ENCODE results near the gene B3GNT2. TPM values are rescaled to one million over a fixed set of nuclear protein-coding genes. Genes with fewer than 3 reads are reported as not detected.

The B3GNT2 gene
- total RNA-seq, 1 experiment from 2014 or later, result 13.6 TPM

DNA sequence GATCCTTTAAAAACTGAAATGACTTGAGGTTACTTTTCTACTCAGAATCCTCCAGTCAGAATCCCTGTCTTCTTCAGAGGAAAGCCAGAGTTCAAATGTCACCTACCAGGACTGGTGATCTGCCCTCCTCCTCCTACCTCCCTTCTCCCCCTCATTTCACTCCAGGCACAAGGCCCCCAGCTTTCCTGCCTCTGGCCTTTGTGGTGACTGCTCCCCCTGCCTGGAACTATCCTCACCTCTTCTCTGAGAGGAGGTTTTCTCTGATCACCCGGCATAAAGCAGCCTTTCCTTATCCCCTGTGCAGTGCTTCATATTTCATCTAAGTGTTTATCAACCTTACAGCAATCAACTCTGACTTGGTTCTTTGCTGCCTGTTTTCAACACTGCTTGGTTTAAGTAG lies 6.8 kb downstream of the B3GNT2 start:
- no peak for DNase-seq (ENCODE audit: extremely low read depth, low read depth)

DNA sequence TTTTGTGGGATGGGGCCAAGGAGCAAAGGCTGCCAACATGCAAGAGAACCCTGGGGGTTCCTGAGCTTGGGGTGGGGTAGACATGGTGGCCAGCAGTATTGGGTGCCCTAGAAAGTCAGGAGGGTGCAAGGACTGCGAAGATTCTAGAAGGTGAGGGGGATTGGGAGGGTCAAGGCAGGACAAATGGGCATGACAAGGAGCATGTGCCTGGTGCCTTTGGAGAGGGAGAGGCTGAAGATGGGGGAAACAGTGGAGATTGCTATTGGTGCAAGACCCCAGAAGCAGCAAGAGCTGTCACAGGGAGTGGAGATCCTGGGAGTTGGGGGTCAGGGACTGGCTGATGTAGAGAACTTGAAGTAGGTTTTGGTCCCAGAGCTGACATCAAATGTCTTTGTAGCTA lies 7.5 kb downstream of the B3GNT2 start:
- no peak for DNase-seq (ENCODE audit: extremely low read depth, low read depth)

DNA sequence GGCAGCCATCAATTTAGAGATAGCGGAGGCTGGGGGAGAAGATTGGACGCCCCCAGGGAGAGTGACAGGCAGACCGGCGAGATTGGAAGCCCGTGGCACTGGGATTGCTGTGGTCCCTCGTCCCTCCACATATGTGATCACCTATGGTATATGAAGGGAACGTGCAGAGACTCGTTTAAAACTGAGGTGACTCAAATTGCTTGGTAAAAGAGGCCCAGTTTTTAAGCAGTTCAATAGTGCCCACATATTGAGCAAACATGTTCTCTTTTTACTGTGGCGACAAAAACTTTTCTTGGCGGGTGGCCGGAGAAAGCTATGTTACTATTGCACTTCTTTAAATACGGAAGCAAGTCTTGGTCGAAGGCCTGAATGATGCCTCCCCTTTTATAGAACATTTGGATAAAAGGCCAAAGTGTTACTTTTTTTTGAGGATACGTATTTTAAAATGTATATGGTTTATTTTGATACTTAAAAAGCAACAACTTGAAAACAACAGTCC lies 9.1 kb downstream of the B3GNT2 start:
- no peak for DNase-seq (ENCODE audit: extremely low read depth, low read depth)

DNA sequence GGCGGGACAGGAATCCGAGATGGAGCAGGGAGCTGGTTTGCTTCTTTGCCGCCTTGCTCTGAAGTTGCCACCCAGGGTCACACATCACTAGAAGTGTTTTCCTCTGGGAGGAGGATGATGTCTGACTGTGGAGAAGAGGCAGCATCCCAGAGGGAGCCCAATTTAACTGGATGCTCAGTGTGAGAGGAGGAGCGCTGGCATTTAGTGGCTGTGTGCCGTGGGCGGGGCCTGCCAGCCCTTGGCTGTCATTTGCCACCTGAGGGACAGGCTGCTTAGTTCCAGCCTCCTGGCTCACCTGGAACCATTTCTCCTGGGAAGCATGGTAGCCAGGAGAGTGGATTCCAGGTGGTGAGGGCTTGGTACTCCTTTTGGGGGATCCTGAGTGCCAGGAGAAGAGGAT lies 9.6 kb downstream of the B3GNT2 start:
- no peak for DNase-seq (ENCODE audit: extremely low read depth, low read depth)

DNA sequence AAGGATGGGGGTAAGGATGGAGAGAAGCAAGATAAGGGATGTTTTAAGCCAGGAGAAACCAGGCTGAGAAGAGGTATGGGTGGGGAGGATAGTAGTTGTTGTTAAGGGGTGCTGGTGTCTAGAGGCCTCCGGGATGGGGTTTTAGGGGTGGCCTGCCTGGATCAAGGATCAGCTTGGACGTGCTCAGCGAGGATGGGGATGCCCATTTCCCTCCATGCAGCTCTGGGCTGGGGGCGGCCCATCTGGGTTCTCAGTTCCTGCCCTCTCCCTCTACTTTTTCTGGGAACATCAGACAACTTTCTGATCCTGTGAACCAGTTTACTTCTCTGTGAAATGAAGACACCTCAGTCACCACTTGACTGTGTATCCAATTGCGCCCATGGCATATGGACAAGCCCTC lies 10.1 kb downstream of the B3GNT2 start:
- no peak for DNase-seq (ENCODE audit: extremely low read depth, low read depth)

DNA sequence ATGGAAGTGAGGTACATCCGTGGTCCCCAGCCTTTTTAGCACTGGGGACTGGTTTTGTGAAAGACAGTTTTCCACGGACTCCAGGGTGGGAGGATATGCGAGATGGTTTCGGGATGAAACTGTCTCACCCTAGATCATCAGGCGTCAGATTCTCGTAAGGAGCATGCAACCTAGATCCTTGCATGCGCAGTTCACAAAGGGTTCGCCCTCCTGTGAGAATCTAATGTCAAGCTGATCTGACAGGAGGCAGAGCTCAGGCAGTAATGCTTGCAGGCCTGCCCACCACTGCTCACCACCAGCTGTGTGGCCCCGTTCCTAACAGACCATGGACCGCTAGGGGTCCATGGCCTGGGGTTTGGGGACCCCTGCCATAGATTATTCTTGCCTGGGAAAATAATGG lies 11.6 kb downstream of the B3GNT2 start:
- no peak for DNase-seq (ENCODE audit: extremely low read depth, low read depth)

DNA sequence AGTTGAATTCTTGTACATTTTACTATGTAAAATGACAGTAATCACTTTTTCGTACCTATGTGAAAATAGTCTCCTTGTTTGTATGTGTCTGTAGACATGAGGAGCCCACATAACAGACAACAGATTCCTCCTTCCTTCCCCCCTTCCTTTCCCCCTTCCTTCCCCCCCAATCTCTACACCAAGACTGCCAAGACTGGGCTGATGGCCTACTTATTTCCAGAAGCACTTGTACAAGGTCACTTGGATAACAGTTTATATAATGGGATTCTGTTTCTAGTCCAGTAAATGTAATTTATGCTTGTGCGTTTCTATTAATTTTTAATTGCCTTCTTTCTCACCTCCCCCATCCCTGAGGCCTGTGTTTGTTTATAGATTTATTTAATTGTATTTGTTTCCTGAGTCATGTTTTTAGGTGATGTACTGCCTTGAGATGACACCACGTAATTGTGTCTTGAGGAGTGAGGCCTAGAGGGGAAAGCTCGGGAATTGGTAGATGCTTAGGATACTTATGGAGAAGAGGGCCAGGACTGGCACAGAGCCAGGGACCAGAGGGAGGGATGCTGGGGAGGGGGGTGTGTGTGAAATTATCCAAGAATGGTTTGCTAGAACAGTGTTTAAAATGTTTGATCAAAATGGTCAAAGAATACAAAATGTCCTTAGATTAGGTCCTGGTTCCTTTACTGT lies 12.3 kb downstream of the B3GNT2 start:
- no peak for DNase-seq (ENCODE audit: extremely low read depth, low read depth)

DNA sequence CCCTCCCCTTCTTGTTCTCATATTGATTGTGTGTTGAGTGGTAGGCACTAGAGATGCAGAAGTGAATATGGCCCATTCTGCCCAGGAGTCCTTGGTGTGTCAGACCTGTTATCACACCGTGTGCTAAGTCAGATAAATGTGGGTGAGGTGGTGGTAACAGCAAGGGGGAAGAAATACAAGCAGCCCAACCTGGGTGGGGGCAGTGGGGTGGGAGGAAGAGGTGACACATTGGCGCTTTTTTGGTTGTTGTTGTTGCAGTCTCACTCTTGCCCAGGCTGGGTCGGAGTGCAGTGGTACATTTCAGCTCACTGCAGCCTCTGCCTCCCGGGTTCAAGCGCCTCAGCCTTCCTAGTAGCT lies 12.8 kb downstream of the B3GNT2 start:
- DNase-seq (ENCODE audit: extremely low read depth, low read depth), result no peak

DNA sequence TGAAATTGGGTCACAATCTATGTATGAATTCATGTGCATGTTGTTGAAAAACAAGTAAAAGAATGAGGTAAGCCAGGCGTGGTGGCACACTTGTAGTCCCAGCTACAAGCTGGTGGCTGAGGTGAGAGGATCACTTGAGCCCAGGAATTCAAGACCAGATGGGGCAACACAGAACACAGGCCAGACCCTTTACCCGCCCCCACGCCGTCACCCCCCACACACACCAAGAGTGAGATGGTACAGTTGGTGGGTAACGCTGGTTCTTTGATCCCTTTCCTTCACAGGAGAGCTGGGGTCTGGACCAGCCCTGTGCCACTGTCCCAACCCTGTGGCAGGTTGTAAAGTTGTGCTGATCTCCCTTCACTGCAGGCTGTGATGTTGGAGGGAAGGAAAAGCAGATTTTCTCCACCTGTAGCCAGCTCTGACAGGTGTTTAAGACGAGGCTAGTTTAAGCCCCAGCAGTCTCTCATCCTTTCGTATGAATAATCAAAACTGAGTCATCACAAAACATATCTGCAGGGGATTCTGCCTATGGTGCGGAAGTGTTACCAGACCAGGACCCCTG lies 13.6 kb downstream of the B3GNT2 start:
- no peak for DNase-seq (ENCODE audit: extremely low read depth, low read depth)

DNA sequence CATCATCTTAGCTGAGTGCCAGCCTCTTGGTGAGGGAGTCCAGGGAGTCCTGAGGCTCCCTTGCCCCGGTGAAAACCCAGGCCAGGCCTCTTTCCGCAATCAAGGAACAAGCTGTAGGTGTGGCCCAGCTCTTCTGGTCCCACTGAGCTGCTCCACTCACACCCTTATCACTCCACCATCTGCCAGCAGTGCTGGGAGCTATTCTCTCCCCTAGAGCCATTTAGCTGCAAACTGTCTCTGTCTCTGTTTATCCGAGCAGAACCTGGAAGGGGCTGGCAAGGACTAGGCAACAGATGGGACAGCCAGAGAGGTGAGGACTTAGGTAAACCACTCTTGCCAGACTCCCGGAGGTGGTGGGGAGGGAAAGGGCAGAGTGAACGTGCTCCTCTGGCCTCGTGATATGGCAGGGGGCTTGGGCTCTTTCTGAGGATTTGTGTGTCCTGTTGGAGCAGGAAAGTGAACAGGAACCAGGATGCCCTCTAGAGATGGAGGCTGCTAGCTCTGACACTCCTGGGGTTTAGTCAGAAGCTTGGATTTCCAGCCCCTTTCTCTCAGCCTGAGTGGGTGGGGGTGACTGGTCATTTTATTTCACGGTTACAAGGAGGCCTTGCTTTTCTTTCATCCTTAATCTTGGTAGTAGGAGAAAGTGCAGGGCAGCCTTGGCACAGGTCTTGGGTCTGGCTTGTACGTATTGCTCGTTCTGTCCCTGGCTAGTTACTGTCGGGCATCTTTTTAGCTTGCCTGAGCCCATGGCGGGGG lies 19.6 kb downstream of the B3GNT2 start:
- no peak for DNase-seq (ENCODE audit: extremely low read depth, low read depth)

DNA sequence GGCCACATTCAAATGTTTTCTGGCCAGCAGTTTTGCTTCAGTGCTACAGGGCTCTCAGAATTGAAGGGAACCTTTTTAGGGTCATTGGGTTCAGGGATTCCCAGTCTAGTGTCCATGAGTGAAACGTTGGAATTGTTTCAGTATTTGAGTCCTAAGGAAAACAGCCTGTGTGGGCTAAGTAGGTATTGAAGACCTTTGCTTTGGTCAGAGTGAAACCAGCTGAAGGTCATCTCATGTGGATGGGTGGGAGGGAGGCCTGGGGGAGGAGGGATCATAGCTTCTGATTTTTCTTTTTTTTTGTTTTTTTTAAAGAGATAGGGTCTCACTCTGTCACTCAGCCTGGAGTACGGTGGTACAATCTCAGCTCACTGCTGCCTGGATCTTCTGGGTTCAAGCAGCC lies 20.2 kb downstream of the B3GNT2 start:
- no peak for DNase-seq (ENCODE audit: extremely low read depth, low read depth)

DNA sequence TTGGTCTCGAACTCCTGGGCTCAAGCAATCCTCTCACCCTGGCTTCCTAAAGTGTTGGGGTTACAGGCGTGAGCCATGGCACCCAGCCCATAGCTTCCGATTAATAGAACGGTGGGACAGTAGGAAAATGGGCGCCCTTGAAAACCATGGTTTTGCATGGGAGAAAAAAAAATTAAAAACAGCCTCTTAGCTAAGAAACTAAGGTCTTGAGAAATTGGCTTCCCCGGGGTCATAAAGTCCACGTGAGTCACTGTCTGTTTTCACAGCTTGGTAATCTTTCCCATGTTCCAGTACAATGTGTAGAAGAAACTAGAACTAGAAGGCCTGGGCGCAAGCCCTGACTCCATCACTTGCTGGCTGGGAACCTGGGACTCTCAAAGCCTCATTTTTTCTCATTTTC lies 20.7 kb downstream of the B3GNT2 start:
- no peak for DNase-seq (ENCODE audit: extremely low read depth, low read depth)

DNA sequence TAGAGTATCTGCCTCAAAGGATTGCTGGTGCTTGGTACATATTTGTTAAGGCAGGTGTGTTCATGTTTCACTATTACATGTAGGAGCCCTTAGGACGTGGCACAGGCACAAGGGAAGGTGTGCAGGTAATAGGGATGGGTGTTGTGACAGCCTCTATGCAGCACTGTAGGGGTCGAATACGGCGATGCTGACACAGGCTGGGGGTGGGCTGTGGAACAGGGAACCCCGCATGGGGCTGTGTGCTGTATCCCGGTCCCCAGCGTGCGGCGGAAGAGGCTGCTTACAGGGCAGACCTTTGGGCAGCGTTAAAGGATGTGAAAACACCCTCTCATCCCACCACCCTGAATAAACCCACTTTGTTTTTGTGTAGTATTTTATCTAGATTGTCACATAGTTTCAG lies 21.5 kb downstream of the B3GNT2 start:
- DNase-seq (ENCODE audit: extremely low read depth, low read depth), result no peak

DNA sequence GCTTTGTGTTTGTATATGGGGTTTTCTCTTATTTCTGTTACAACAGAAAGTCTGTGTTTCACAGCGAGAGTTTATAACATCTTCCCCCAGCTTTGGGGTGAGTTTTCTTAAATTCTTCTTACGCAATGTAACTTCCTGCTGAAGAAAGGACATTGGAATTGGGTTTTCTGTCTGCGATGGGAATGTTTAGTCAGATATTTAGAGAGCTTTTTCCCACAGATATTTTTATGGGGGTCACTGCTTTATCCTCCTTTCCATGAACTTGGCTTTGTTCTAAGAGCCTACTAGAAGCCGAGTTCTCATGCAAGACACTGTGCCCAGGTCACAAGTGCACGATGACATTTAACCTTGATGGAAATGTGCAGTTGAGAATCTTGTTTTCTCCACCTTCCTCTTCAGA lies 22.1 kb downstream of the B3GNT2 start:
- DNase-seq (ENCODE audit: extremely low read depth, low read depth), result no peak

DNA sequence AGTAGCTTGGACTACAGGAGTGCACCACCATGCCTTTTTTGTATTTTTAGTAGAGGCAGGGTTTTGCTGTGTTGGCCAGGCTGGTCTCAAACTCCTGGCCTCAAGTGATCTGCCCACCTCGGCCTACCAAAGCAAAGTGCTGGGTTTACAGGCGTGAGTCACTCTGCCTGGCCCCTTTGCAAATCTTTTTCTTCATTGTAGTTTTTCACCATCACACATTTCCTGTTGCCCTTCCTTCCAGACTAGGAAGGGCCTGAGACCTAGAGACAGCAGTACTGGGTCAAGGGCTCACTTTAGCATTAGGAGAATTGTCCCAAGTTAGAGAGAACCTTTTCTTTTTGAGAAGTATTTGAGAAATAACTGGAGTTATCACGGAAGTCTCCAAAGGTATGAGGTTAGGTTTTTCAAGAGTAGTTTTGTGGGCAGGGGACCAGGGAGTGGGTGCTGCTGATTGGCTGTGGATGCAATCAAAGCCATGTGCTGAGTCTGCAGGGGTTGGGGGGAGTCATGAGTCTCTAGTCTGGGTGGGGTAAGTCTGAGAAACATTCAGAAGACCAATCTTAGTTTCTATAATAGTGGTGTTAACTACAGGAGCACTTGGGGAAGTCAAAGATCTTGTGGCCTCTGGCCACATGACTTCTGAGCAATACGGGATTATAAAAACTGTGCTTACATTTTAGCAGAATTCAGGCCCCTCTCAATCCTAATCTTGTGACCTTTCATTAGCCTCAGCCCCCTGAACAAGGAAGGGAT lies 23.7 kb downstream of the B3GNT2 start:
- no peak for DNase-seq (ENCODE audit: extremely low read depth, low read depth)

DNA sequence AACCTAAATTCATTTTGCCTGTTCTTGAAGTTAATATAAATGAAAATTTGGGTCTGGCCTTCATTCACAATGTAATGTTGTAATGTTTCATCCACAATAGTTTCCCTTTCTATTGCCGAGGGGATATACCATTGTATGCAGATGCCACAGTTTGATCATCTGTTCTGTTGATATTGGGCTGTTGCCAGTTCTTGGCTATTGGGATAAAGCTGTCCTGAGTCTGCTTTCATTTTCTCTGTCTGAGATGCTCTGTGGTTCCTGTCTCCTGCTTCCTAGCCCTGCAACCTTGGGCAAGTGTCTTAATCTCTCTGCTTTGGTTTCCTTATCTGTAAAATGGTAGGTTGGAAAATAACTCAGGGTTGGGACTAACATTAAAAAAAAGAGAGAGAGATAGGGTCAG lies 25.2 kb downstream of the B3GNT2 start:
- no peak for DNase-seq (ENCODE audit: extremely low read depth, low read depth)

DNA sequence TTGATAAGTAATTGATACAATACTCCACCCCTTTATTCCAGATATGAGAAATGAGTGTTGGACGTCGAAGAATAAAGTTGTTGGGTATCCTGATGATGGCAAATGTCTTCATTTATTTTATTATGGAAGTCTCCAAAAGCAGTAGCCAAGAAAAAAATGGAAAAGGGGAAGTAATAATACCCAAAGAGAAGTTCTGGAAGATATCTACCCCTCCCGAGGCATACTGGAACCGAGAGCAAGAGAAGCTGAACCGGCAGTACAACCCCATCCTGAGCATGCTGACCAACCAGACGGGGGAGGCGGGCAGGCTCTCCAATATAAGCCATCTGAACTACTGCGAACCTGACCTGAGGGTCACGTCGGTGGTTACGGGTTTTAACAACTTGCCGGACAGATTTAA lies 26.3 kb downstream of the B3GNT2 start:
- no peak for DNase-seq (ENCODE audit: extremely low read depth, low read depth)

DNA sequence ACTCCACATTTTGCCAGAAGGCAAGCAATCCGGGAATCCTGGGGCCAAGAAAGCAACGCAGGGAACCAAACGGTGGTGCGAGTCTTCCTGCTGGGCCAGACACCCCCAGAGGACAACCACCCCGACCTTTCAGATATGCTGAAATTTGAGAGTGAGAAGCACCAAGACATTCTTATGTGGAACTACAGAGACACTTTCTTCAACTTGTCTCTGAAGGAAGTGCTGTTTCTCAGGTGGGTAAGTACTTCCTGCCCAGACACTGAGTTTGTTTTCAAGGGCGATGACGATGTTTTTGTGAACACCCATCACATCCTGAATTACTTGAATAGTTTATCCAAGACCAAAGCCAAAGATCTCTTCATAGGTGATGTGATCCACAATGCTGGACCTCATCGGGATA lies 26.8 kb downstream of the B3GNT2 start:
- no peak for DNase-seq (ENCODE audit: extremely low read depth, low read depth)

DNA sequence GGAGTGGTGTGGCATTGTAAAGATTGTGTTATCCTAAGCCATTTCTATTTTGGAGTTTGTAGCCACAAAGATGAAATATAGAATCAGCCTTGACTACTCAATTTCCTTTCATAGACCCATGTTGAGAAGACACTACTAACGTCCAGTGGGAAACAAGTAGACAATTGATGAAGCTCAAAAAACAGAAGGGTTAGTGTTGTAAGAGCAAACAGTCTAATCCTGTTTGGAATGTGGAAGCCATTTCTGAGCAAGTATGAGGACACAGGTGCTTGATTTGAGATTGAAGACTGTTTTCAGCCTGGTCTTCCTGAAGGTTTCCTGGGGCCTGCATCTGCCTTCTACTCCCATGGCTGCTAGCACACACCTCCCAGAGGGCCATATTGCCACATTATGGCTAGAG lies 29.1 kb downstream of the B3GNT2 start:
- no peak for DNase-seq (ENCODE audit: extremely low read depth, low read depth)

DNA sequence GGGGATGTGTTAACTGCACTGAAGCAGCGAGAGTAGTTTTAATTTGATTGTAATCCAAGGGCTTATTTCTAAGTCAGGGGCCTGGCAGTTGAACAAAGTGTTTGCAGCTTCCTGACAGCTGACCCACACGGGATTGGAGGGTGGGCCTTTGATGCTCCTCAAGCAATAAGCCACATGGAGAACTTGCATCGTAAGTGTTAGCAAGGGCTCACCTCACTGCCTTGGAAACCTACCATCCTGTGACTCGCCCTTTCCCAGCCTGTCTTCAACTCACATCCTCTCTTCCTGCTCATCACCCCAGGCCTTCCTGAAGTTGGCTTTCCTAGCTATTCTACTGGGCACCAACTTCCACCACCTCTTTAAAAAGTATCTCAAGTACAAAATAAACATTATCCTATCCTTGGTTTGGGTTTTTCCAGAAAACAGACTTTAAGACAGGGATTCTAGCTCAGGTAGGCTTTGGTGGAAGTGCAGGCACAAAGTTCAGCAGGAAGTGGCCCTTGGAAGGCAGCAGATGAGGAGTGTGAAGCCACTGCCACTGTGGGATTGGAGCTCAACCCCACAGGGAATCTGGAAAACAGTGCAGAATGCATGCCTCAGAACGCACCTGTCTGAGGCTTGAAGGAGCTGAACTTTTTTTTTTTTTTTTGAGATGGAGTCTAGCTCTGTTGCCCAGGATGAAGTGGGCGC lies 31.6 kb downstream of the B3GNT2 start:
- DNase-seq (ENCODE audit: extremely low read depth, low read depth), result no peak

DNA sequence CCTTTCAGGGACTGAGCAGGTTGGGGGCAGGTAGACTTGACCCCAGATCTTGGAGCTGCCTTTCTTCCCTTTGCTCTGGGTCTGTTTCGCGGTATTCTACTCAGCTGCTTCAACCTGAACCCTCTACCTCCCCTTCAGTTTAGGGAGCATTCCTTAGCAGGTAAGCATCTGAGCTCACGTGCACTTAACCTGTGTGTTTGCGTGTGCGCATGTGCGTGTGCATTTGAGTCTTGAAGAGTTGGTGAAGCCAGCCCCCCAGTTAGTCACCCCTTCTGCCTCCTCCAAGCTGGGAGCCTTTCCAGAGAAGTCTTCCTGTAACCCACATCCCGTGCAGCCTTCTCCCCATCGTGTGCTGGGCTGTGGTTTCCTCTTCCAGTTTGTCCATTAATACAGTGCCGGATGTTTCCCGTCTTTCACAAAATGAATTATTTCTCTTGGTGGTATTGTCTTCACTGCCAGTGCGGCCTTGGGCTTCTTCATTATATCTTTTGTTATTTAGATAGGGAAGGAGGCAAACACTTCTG lies 33.2 kb downstream of the B3GNT2 start:
- DNase-seq (ENCODE audit: extremely low read depth, low read depth), result no peak
